Mesenteric fat pad (tissue), 1 donor: ENCODE results near the gene HLA-DMA. TPM values are rescaled to one million over a fixed set of nuclear protein-coding genes. Genes with fewer than 3 reads are reported as not detected.
"Not testable (repeated sequence)": the region's sequence is repeated elsewhere in the genome, so short reads cannot be mapped to it uniquely, and the experiment has no call there.

Experiments
- DNase-seq: peaks from one replicate; pipeline ENCODE4 v3.0.0-alpha.2; 2020; ENCODE audit warnings: low spot score
- total RNA-seq: library from RNA; stranded (reverse); fragmentation: NEBNext Ultra II Directional; extraction: Animal tissue kit (Norgen Biotek cat#: 25700); gene quantifications from one replicate; pipeline ENCODE4 v1.2.1, GENCODE V29; 2021
- donor health status: DM: yes; HTN: yes; CAD: no.

The HLA-DMA gene
- total RNA-seq, 1 donor from 2014 or later = 42.9 TPM

GRCh38 chr6:32956176-32956575, 3.3 kb upstream of the HLA-DMA start:
- DNase-seq = no peak

- no peak for DNase-seq
Measured at GRCh38 chr6:32954986-32955802, 2.3 kb upstream of the HLA-DMA start.

GRCh38 chr6:32954267-32954666, 1.4 kb upstream of the HLA-DMA start:
- no peak for DNase-seq

- DNase-seq = no peak
Measured at GRCh38 chr6:32953775-32954174, 878 bp upstream of the HLA-DMA start.

GRCh38 chr6:32950449-32950848, 2.4 kb downstream of the HLA-DMA start:
- no peak for DNase-seq

GRCh38 chr6:32950010-32950409, 2.9 kb downstream of the HLA-DMA start:
- no peak for DNase-seq

GRCh38 chr6:32949113-32949512, 3.8 kb downstream of the HLA-DMA start:
- DNase-seq = no peak

- DNase-seq = no peak
Measured at GRCh38 chr6:32947552-32948465, 5.1 kb downstream of the HLA-DMA start.

GRCh38 chr6:32946893-32947292, 6.0 kb downstream of the HLA-DMA start:
- no peak for DNase-seq

- DNase-seq = no peak
Measured at GRCh38 chr6:32945953-32946352, 6.9 kb downstream of the HLA-DMA start.

- DNase-seq = no peak
Measured at GRCh38 chr6:32945108-32945760, 7.7 kb downstream of the HLA-DMA start.

- DNase-seq = no peak
Measured at GRCh38 chr6:32943864-32944649, 8.8 kb downstream of the HLA-DMA start.

- not testable (repeated sequence) for DNase-seq
Measured at GRCh38 chr6:32942555-32943123, 10.3 kb downstream of the HLA-DMA start.

- no peak for DNase-seq
Measured at GRCh38 chr6:32941214-32941768, 11.6 kb downstream of the HLA-DMA start.

- no peak for DNase-seq
Measured at GRCh38 chr6:32940656-32941213, 12.2 kb downstream of the HLA-DMA start, which contains the start of gene HLA-DMB. HLA-DMB (minus strand) TSS chr6:32941028; CDS start chr6:32940807, 221 bp downstream.

- no peak for DNase-seq
Measured at GRCh38 chr6:32938494-32938893, 14.4 kb downstream of the HLA-DMA start.

GRCh38 chr6:32937230-32937633, 15.7 kb downstream of the HLA-DMA start:
- DNase-seq = no peak

- DNase-seq = no peak
Measured at GRCh38 chr6:32936239-32937152, 16.4 kb downstream of the HLA-DMA start.
